ENCODE measurements around the gene MED13L.

GRCh38 chr12:116162071-116162470 is 115.4 kb downstream of the MED13L start:
- TF ChIP-seq ESRRG (CRISPR knock-in tag; IDR thresholded peaks at IDR 0.05) (no peak), TOX (CRISPR knock-in tag; IDR thresholded peaks at IDR 0.05; ENCODE audit: borderline replicate concordance) (no peak), TCF4 (CRISPR knock-in tag; IDR thresholded peaks at IDR 0.05; ENCODE audit: borderline replicate concordance) (no peak), RARB (CRISPR knock-in tag; IDR thresholded peaks at IDR 0.05) (no peak), ZC3H10 (CRISPR knock-in tag; IDR thresholded peaks at IDR 0.05) (no peak), PATZ1 (CRISPR knock-in tag; IDR thresholded peaks at IDR 0.05; ENCODE audit: borderline replicate concordance) (no peak), ZFP30 (CRISPR knock-in tag; IDR thresholded peaks at IDR 0.05) (no peak)
- TF ChIP-seq, protein P1, sequence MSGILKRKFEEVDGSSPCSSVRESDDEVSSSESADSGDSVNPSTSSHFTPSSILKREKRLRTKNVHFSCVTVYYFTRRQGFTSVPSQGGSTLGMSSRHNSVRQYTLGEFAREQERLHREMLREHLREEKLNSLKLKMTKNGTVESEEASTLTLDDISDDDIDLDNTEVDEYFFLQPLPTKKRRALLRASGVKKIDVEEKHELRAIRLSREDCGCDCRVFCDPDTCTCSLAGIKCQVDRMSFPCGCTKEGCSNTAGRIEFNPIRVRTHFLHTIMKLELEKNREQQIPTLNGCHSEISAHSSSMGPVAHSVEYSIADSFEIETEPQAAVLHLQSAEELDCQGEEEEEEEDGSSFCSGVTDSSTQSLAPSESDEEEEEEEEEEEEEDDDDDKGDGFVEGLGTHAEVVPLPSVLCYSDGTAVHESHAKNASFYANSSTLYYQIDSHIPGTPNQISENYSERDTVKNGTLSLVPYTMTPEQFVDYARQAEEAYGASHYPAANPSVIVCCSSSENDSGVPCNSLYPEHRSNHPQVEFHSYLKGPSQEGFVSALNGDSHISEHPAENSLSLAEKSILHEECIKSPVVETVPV (CRISPR knock-in tag; IDR thresholded peaks at IDR 0.05), result no peak
